ENCODE measurements around the gene HSPD1. TPM values are rescaled to one million over a fixed set of nuclear protein-coding genes. Genes with fewer than 3 reads are reported as not detected.

The HSPD1 gene
- 308 and 401 TPM in 2 replicates for total RNA-seq (2014; rRNA removed; shearing (Covaris generic))

GRCh38 chr2:197499594-197500502 is at the start of gene HSPD1, which contains the start of gene HSPE1:
Gene HSPD1 (minus strand): TSS chr2:197499840. CDS start chr2:197498848, 992 bp downstream.
Gene HSPE1 (plus strand): TSS chr2:197500379. CDS start chr2:197500437, 58 bp downstream.

GRCh38 chr2:197515739-197516392 is 16.2 kb upstream of the HSPD1 start, which contains the start of gene MOB4:
Gene MOB4 (plus strand): TSS chr2:197516066. CDS start chr2:197516087, 21 bp downstream.

GRCh38 chr2:197453123-197453913 is 46.3 kb downstream of the HSPD1 start, which contains the start of gene COQ10B:
Gene COQ10B (plus strand): TSS chr2:197453552. CDS start chr2:197453561, 9 bp downstream.

Small RNA genes lying within 50 kb of the gene (small RNA-seq; reads per million reads assigned to genes)
- gene AC020550.1 (not detected), gene RNU6-1029P (not detected)

Other genes starting within 250 kb of the HSPD1 start
- gene ANKRD44, start 189.1 kb downstream of the HSPD1 start, total RNA-seq (2014; rRNA removed; shearing (Covaris generic)), result 5.2 and 18.2 TPM in 2 replicates
- gene SF3B1, start 64.8 kb downstream of the HSPD1 start, total RNA-seq (2014; rRNA removed; shearing (Covaris generic)), result 117 and 137 TPM in 2 replicates
- gene COQ10B, start 46.3 kb downstream of the HSPD1 start, total RNA-seq (2014; rRNA removed; shearing (Covaris generic)), result 14.6 and 17.1 TPM in 2 replicates
- gene HSPE1, start 539 bp upstream of the HSPD1 start, total RNA-seq (2014; rRNA removed; shearing (Covaris generic)), result 188 and 208 TPM in 2 replicates
- gene MOB4, start 16.2 kb upstream of the HSPD1 start, total RNA-seq (2014; rRNA removed; shearing (Covaris generic)), result 14.8 and 21.1 TPM in 2 replicates
- 0.88 and 2.3 TPM in 2 replicates for gene RFTN2, start 175.7 kb upstream of the HSPD1 start, total RNA-seq (2014; rRNA removed; shearing (Covaris generic))
- gene MARS2, start 205.5 kb upstream of the HSPD1 start, total RNA-seq (2014; rRNA removed; shearing (Covaris generic)), result 6.6 and 7.1 TPM in 2 replicates

Measured in A375 (cell line).